C4-2B (cell line): ENCODE results near the gene CLEC16A.

Experiments used
- ZFX ChIP-seq: fragments of 450-650 bp; IDR thresholded peaks from 2 replicates; pipeline ENCODE4 v1.6.1; 2017
- TF ChIP-seq, protein P1 (sequence below): fragments of 450-650 bp; conservative IDR thresholded peaks from 2 replicates; pipeline ENCODE4 v1.5.1; 2017; ENCODE audit warnings: mild to moderate bottlenecking

DNA sequence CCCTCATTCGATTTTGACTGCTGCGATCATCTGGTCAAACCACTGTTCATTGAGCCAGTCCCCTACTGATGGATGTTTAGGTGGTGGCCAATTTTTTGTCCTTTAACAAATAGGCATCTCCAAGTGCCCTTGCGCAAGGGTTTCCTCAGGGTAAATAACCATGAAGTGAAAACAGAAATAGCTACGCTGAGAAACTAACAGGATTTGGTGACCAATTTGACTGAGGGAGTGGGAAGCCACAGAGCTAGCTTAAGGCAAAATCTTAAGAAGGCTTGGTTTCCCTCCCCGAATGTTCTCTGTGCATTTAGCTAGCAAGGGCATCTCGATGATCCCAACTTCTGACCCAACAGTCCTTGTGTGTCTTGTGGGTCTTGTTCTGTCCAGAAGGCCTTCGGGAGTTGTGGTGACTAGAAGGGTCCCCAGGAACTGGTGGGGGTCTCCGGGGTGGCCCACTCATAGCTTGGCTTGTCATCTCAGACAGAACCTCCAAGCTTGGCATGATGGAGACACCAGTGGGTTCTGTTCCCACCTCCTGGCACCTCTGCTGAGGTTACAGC, 194.5 kb downstream of the CLEC16A start:
- TF ChIP-seq, protein P1, sequence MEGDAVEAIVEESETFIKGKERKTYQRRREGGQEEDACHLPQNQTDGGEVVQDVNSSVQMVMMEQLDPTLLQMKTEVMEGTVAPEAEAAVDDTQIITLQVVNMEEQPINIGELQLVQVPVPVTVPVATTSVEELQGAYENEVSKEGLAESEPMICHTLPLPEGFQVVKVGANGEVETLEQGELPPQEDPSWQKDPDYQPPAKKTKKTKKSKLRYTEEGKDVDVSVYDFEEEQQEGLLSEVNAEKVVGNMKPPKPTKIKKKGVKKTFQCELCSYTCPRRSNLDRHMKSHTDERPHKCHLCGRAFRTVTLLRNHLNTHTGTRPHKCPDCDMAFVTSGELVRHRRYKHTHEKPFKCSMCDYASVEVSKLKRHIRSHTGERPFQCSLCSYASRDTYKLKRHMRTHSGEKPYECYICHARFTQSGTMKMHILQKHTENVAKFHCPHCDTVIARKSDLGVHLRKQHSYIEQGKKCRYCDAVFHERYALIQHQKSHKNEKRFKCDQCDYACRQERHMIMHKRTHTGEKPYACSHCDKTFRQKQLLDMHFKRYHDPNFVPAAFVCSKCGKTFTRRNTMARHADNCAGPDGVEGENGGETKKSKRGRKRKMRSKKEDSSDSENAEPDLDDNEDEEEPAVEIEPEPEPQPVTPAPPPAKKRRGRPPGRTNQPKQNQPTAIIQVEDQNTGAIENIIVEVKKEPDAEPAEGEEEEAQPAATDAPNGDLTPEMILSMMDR, result no peak
- no peak for TF ChIP-seq ZFX
